GM12801 (cell line): Measurements from ENCODE around the gene MAP3K5.

ENCODE experiments used
- CTCF ChIP-seq: IDR thresholded peaks from one replicate; pipeline ENCODE4 v1.5.1; 2011; ENCODE audit warnings: control low read depth; ENCODE audit not compliant: insufficient read length; ENCODE audit errors: extremely low read depth

Gene MAP3K5, protein sequence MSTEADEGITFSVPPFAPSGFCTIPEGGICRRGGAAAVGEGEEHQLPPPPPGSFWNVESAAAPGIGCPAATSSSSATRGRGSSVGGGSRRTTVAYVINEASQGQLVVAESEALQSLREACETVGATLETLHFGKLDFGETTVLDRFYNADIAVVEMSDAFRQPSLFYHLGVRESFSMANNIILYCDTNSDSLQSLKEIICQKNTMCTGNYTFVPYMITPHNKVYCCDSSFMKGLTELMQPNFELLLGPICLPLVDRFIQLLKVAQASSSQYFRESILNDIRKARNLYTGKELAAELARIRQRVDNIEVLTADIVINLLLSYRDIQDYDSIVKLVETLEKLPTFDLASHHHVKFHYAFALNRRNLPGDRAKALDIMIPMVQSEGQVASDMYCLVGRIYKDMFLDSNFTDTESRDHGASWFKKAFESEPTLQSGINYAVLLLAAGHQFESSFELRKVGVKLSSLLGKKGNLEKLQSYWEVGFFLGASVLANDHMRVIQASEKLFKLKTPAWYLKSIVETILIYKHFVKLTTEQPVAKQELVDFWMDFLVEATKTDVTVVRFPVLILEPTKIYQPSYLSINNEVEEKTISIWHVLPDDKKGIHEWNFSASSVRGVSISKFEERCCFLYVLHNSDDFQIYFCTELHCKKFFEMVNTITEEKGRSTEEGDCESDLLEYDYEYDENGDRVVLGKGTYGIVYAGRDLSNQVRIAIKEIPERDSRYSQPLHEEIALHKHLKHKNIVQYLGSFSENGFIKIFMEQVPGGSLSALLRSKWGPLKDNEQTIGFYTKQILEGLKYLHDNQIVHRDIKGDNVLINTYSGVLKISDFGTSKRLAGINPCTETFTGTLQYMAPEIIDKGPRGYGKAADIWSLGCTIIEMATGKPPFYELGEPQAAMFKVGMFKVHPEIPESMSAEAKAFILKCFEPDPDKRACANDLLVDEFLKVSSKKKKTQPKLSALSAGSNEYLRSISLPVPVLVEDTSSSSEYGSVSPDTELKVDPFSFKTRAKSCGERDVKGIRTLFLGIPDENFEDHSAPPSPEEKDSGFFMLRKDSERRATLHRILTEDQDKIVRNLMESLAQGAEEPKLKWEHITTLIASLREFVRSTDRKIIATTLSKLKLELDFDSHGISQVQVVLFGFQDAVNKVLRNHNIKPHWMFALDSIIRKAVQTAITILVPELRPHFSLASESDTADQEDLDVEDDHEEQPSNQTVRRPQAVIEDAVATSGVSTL (N-terminal part only)

GRCh38 chr6:136792410-136793262, at the start of gene MAP3K5:
MAP3K5 (minus strand) TSS chr6:136792477; CDS start chr6:136792157, 320 bp downstream.
- TF ChIP-seq CTCF: no peak

DNA sequence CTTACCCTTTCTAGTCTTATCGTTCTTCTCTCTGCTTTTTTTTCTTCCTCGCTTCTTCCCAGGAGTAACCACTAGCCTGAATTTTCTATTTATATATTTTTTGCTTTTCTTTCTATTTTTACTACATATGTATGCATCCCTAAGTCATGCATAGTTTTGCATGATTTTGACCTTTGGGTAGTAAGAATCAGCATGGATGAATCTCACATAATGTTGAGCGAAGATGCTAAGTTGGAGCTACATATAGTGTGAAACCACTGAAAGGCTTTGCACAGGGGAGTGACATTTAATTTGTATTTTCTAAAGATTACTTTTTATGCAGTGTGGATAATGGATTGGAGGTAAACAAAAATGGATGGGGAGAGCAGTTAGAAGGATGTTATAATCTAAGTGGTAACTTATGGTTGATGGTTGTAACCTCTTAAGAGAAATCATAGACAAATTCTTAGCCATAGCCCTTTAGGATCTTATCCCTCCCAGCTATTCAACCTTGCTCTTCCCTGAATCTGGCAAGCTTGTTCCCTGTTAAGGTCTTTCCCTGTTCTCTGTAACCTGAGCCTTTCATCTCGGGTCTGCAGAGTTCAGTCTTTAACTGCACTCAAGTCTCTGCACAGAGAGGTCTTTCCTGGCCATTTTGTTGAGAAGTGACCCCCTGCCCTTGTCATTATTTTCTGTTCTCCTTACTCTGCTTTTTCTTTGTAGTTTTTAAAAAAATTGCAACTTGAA, 48.2 kb upstream of the MAP3K5 start:
- TF ChIP-seq CTCF: no peak

- no peak for TF ChIP-seq CTCF
Observed at GRCh38 chr6:136831873-136832562, 39.7 kb upstream of the MAP3K5 start.

DNA sequence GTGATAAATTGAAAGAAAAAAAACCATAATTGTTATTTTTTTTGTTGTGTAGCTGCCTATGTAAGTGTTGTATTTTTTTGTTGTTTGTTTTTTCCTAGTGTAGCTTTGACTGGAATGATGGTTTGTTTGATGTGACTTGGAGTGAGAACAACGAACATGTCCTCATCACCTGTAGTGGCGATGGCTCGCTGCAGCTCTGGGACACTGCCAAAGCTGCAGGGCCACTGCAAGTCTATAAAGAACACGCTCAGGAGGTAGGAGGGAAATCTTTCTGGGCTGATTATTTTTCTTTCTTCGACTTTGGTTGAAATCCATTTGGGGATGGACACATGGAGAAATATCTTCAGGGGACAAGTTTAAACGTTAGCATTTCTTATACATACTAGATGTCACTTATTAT, 33.9 kb upstream of the MAP3K5 start:
- no peak for TF ChIP-seq CTCF

DNA sequence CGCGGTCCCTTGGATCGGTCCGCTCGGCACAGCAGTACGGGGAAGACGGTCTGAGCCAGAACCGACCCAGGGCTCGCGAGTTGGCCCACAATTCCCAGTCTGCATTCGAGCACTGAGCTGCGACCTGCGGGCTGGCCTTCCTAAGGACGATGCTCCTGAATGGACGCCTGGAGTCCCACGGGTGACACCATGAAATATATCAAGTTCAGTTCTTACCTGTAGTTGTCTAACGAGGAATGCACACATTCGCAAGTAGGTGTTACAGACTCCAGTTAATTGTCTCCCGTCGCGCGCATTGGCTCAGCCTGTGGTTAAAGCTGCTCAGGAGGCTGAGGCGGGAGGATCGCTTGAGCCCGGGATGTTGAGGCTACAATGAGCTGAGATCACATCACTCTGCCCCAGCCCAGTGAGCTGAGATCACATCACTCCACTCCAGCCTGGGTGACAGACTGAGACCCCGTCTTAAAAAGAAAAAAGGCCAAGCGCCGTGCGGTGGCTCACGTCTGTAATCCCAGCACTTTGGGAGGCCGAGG, 30.9 kb upstream of the MAP3K5 start:
- TF ChIP-seq CTCF: no peak

- no peak for TF ChIP-seq CTCF
Observed at GRCh38 chr6:136822376-136823127, 30.3 kb upstream of the MAP3K5 start, which contains the start of gene PEX7. PEX7 (plus strand) TSS chr6:136822592; CDS start chr6:136822666, 74 bp downstream.
